Epithelial cell of proximal tubule (primary cell): Measurements from ENCODE around the gene BPIFA2. TPM values are rescaled to one million over a fixed set of nuclear protein-coding genes. Genes with fewer than 3 reads are reported as not detected.
"Not testable (repeated sequence)": the region's sequence is repeated elsewhere in the genome, so short reads cannot be mapped to it uniquely, and the experiment has no call there.

Source experiments
- DNase-seq: peaks from one replicate; pipeline ENCODE4 v3.0.0-alpha.2; 2011; ENCODE audit warnings: low read depth
- H3K4me3 ChIP-seq: 2 replicates; pipeline ENCODE4 v1.5.1; 2011; ENCODE audit warnings: low read depth, mild to moderate bottlenecking, low read length
- total RNA-seq: library from RNA; depleted of rRNA; stranded (reverse); fragments of >200 nt; gene quantifications from 2 replicates; pipeline ENCODE4 v1.2.3, GENCODE V29; 2015
- TF ChIP-seq, protein P1 (sequence below): conservative IDR thresholded peaks from 2 replicates; pipeline ENCODE4 v1.5.1; 2012; ENCODE audit warnings: low read depth, mild to moderate bottlenecking, low read length

The BPIFA2 gene
- total RNA-seq, 1 donor from 2014 or later = not detected

DNA sequence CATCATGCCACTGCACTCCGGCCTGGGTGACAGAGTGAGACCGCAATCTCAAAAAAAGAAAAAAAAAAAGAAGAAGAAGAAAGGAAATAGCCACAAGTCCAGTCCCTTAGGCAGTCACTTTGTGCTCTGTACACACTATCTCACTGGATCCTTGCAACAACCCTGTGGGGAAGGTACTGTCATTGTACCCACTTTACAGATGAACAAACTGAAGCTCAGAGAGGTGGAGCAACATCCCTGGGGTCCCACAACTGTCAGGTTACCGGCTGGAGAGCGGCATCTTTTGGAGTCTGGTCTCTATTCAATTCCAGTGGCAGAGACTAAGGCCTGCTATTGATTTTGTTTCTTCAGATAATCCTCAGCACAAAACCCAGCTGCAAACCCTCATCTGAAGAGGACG, 12.2 kb downstream of the BPIFA2 start:
- TF ChIP-seq, protein P1, sequence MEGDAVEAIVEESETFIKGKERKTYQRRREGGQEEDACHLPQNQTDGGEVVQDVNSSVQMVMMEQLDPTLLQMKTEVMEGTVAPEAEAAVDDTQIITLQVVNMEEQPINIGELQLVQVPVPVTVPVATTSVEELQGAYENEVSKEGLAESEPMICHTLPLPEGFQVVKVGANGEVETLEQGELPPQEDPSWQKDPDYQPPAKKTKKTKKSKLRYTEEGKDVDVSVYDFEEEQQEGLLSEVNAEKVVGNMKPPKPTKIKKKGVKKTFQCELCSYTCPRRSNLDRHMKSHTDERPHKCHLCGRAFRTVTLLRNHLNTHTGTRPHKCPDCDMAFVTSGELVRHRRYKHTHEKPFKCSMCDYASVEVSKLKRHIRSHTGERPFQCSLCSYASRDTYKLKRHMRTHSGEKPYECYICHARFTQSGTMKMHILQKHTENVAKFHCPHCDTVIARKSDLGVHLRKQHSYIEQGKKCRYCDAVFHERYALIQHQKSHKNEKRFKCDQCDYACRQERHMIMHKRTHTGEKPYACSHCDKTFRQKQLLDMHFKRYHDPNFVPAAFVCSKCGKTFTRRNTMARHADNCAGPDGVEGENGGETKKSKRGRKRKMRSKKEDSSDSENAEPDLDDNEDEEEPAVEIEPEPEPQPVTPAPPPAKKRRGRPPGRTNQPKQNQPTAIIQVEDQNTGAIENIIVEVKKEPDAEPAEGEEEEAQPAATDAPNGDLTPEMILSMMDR = no peak
- no peak for DNase-seq
- no peak overlapping the region for H3K4me3 ChIP-seq

DNA sequence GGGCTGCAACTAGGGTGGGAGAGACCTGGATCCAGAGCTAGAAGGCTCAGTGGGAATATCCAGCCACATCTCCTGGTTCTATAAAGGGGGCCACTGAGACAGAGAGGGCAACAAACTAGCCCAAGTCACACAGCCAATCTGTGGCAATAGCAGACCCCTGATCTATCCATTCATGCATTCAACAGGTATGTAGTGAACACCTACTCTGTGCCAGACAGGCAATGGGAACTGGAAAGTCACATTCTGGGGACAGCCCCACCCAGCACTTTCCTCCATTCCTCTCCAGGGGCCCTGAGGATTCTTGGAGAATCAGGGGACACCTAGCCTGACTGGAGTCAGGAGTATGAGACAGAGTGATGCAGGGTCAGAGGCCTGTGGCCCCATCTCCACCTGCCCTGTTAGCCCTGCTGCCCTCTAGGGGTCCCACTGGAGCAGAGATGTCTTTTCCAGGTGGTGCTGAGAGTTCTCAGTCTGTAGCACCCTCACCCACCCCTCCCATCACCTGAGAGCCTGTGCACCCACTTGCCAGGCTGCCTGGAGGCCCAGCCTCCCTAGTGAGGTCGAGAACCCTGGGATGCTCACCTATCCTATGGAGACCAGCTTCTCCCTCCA, 13.6 kb downstream of the BPIFA2 start:
- no peak overlapping the region for H3K4me3 ChIP-seq
- TF ChIP-seq, protein P1 = no peak
- no peak for DNase-seq

DNA sequence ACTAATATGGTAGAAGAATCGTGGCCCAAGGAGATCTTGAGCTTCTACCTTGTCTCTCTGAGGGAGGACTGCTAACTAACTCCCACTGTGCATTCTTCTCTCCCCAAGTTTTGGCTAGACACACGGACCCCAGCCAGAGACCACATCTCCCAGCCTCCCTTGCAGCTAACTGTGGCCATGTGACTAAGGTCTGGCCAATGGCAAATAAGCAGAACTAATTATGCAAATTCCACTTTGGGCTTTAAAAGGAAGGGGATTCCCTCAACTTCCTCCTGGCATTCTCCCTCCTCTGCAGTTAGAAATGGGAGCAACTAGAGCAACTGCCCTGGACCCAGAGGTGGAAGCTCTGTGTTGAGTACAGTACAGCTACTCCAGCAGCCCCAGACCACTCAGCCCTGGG, 15.4 kb downstream of the BPIFA2 start:
- TF ChIP-seq, protein P1 = no peak
- DNase-seq = no peak
- H3K4me3 ChIP-seq = no peak overlapping the region

DNA sequence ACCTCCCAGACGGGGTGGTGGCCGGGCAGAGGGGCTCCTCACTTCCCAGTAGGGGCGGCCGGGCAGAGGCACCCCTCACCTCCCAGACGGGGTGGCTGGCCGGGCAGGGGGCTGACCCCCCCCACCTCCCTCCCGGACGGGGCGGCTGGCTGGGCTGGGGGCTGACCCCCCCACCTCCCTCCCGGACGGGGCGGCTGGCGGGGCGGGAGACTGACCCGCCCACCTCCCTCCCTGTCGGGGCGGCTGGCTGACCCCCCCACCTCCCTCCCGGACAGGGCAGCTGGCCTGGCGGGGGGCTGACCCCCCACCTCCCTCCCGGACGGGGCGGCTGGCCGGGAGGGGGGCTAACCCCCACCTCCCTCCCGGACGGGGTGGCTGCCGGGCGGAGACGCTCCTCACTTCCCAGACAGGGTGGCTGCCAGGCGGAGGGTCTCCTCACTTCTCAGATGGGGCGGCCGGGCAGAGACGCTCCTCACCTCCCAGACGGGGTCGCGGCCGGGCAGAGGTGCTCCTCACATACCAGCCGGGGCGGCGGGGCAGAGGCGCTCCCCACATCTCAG, 17.2 kb downstream of the BPIFA2 start:
- H3K4me3 ChIP-seq, DNase-seq: not testable (repeated sequence)

DNA sequence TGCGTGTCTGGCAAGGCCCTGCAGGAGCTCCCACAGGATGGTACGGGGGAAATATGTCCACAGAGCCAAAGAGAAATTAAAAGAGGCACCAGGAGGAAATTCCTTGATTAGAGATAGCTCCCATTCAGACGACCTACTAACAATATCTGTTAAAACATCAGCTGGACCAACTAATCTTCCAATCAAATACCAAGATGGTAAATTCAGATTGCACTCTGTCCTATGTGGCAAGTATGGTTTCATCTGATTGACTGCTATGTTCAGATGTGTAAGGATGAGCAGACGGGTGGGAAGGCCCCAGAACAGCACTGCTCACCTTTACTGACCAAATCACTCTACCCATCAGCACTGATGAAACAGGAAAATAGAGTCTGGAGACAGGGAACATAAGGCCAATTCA, 19.5 kb downstream of the BPIFA2 start:
- H3K4me3 ChIP-seq = no peak overlapping the region
- TF ChIP-seq, protein P1 = no peak
- DNase-seq = no peak

DNA sequence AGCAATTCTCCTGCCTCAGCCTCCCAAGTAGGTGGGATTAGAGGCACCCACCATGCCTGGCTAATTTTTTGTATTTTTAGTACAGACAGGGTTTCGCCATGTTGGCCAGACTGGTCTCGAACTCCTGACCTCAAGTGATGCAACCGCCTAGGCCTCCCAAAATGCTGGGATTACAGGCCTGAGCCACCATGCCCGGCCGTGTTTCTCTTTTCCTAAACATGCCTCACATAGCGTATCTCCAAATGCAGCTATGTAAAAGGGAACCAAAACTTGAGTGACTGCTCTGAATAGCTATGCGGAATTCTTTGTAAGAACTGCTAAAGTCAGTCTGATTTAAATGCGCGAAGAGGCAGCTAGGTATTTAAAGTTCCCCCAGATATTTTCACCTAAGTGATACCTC, 20.5 kb downstream of the BPIFA2 start:
- TF ChIP-seq, protein P1 = no peak
- no peak for DNase-seq
- no peak overlapping the region for H3K4me3 ChIP-seq

DNA sequence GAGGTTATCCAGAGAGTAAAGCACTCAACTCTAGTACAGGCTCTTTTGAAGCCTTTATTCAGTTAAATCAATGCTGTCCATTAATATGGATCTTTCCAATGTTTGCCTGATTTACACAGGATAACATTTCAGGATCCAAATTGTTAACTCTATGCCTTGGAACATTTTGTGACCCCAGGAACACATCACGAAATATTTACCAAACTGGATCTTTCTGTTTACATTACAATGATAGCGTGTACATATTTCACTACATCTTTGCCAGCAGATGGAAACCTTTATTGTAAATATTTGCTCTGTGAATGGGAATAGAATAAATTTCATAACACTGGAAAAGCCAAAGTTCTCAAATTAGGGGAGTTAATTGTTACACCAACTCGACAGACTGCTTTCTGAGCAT, 23.5 kb downstream of the BPIFA2 start:
- TF ChIP-seq, protein P1 = no peak
- H3K4me3 ChIP-seq = no peak overlapping the region
- DNase-seq = no peak
